ENCODE data around the gene WBP2. TPM values are rescaled to one million over a fixed set of nuclear protein-coding genes. Genes with fewer than 3 reads are reported as not detected.
A peak's percentile ranks its signal among the peaks of the same experiment; 100 is the strongest.

WBP2 gene
- total and polyA plus RNA-seq, 2 of the 13 experiments (the other 11 are each of a cell fraction or from before 2014, with no cell fraction given), result 29.2 to 29.5 TPM

- TF ChIP-seq ZNF224 (CRISPR knock-in tag; IDR thresholded peaks at IDR 0.05), result no peak
These were observed 20.2 kb upstream of the WBP2 start (continued) for GRCh38 chr17:75875182-75875939.

GRCh38 chr17:75874323-75875181 is 19.4 kb upstream of the WBP2 start:
- H3K27ac ChIP-seq (ENCODE audit: extremely low read length, insufficient read depth, low read length), result peak overlapping the region; percentile 97
- no peak overlapping the region for H3K9ac ChIP-seq (ENCODE audit: insufficient read depth, low read depth, low read length)
- FAIRE-seq (no peak), ATAC-seq (no peak), DNase-seq (ENCODE audit: low spot score) (no peak)
- H3K4me1 ChIP-seq (ENCODE audit: insufficient read depth, low read length), result peaks cover 76% of the 10 kb centered on the region
- peaks cover 30% of the 10 kb centered on the region for H3K79me2 ChIP-seq (ENCODE audit: insufficient read depth, low read length)
- H2AFZ ChIP-seq (ENCODE audit: low read length), result no peak overlapping the region
- H4K20me1 ChIP-seq (ENCODE audit: insufficient read depth, low read length), result no peaks in the 10 kb centered on the region; the same call in 1 of the 2 replicates
- POLR2A ChIA-PET, result interaction anchor here (3.8 to 13.8 kb wide), 9 partner anchors 17 to 124 kb away, joined by 16 to 454 read pairs (median 81); partner anchors contain the start of genes CDK3, MRPL38, TRIM65 and UNC13D
- BruUV-seq (replicated peaks), result no TSS peak
- no peaks in the 10 kb centered on the region for H3K9me3 ChIP-seq (ENCODE audit: low read length)
- WGBS (ENCODE audit: low lambda C conversion rate), result 96% methylated on average over 25 of the region's 38 CpGs
- CTCF ChIA-PET (ENCODE audit: low intra/inter-chr PET ratio, low total read pairs), result no interaction called here
- no peak overlapping the region for H3K4me3 ChIP-seq (replicated peaks in 1 of 3; ENCODE audit: insufficient read depth in 1 of 3, low read depth in 2 of 3, low read length in 3 of 3)
- intact Hi-C loops (cut with micrococcal nuclease; ENCODE audit: unreplicated experiment), result no loop called here
- no peaks in the 10 kb centered on the region for H3K27me3 ChIP-seq (ENCODE audit: control insufficient read depth in 1 of 2, insufficient read depth in 2 of 2, low read length in 2 of 2)
- in situ Hi-C loops (cut with HindIII; ENCODE audit: extremely low pct_ligation_motif_present, low pct_unique_long_range_greater_than_20kb), result no loop called here
- H3K4me2 ChIP-seq (ENCODE audit: low read depth, low read length), result no peak overlapping the region
- H3K36me3 ChIP-seq (replicated peaks in 1 of 2; ENCODE audit: control insufficient read depth in 1 of 2, insufficient read depth in 2 of 2, low read length in 2 of 2), result peaks cover 3 to 18% of the 10 kb centered on the region in 2 experiments; a peak in 4 of 5 replicates
- no peak for TF ChIP-seq ZSCAN31 (CRISPR knock-in tag; IDR thresholded peaks at IDR 0.05; ENCODE audit: low read depth)
- no peak for TF ChIP-seq EEA1 (CRISPR knock-in tag; IDR thresholded peaks at IDR 0.05; ENCODE audit: borderline replicate concordance)
- TF ChIP-seq ZNF335 (CRISPR knock-in tag; IDR thresholded peaks at IDR 0.05), result no peak
- no peak for TF ChIP-seq PLSCR1 (CRISPR knock-in tag; IDR thresholded peaks at IDR 0.05; ENCODE audit: borderline replicate concordance)
- no peak for TF ChIP-seq SMAD1 (CRISPR knock-in tag; IDR thresholded peaks at IDR 0.05; ENCODE audit: borderline replicate concordance, low read depth)
- 0 out of 2 replicates have a peak, but pooled peaks have one; percentile 23 for TF ChIP-seq ZNF589 (CRISPR knock-in tag; conservative IDR thresholded peaks at IDR 0.05)
- no peak for TF ChIP-seq HNF4G (IDR thresholded peaks at IDR 0.05; ENCODE audit: borderline replicate concordance, low read depth, low read length)
- TF ChIP-seq HNF4G (CRISPR knock-in tag; IDR thresholded peaks at IDR 0.05; ENCODE audit: borderline replicate concordance, low read depth), result no peak
- TF ChIP-seq ZBTB38 (CRISPR knock-in tag; IDR thresholded peaks at IDR 0.05), result peak; percentile 58; the same call in 1 of the 2 replicates
- no peak for TF ChIP-seq ZNF512 (CRISPR knock-in tag; IDR thresholded peaks at IDR 0.05)
- peak; percentile 67; the same call in 1 of the 2 replicates for TF ChIP-seq ZC3H13 (CRISPR knock-in tag; IDR thresholded peaks at IDR 0.05)
- TF ChIP-seq ZNF12 (CRISPR knock-in tag; IDR thresholded peaks at IDR 0.05), result no peak
- TF ChIP-seq THYN1 (CRISPR knock-in tag; IDR thresholded peaks at IDR 0.05; ENCODE audit: borderline replicate concordance, low read depth), result no peak
- no peak for TF ChIP-seq SYNCRIP (IDR thresholded peaks at IDR 0.05; ENCODE audit: insufficient read depth, low read depth, low read length)
- peak; percentile 5; the same call in 1 of the 2 replicates for TF ChIP-seq POLR2G (IDR thresholded peaks at IDR 0.05; ENCODE audit: low read depth, low read length)
- no peak for TF ChIP-seq ZNF605 (CRISPR knock-in tag; IDR thresholded peaks at IDR 0.05)
- no peak for TF ChIP-seq ZNF720 (CRISPR knock-in tag; IDR thresholded peaks at IDR 0.05)
- no peak for TF ChIP-seq MEIS1 (CRISPR knock-in tag; IDR thresholded peaks at IDR 0.05; ENCODE audit: borderline replicate concordance)

All from HepG2 (cell line).